H1 (cell line): ENCODE measurements around the gene DPF1. TPM values are rescaled to one million over a fixed set of nuclear protein-coding genes. Genes with fewer than 3 reads are reported as not detected.
A peak's percentile ranks its signal among the peaks of the same experiment; 100 is the strongest.

ENCODE experiments used
- CTCF ChIA-PET: fragments of 300-600 bp; sonication (Branson Sonifier 250); formaldehyde crosslinking; loops from one replicate; lab custom pipeline; 2021; ENCODE audit not compliant: partially characterized antibody; lab: Charles Lee
- POLR2A ChIA-PET: fragments of 300-600 bp; sonication (Branson Sonifier 250); formaldehyde crosslinking; loops from one replicate; lab custom pipeline; 2021; ENCODE audit warnings: inconsistent platforms; ENCODE audit not compliant: partially characterized antibody; lab: Charles Lee
- DNase-seq, 2 experiments: peaks; one replicate each; pipeline versions ENCODE4 v3.0.0 to v3.0.0-alpha.2; 2010 to 2022; ENCODE audit warnings: low spot score in 2 of 2, low read depth in 1 of 2, mixed read lengths in 1 of 2
- FAIRE-seq: peaks from 2 replicates; lab custom pipeline; 2011; peaks lifted over from hg19 to GRCh38; lab: Jason Lieb, UNC
- H2AFZ ChIP-seq: 2 replicates; pipeline ENCODE4 v1.8.1; 2012; ENCODE audit warnings: low read length, inconsistent platforms
- H2AK5ac ChIP-seq: 2 replicates; pipeline ENCODE4 v1.6.1; 2013; ENCODE audit warnings: low read depth, low read length
- H2BK120ac ChIP-seq: replicated peaks from 2 replicates; pipeline ENCODE3; 2013; ENCODE audit warnings: low read depth, low read length, inconsistent platforms
- H2BK12ac ChIP-seq: 2 replicates; pipeline ENCODE4 v1.6.1; 2013; ENCODE audit warnings: low read depth, low read length
- H2BK15ac ChIP-seq: 2 replicates; pipeline ENCODE4 v1.6.1; 2013; ENCODE audit warnings: low read length
- H2BK20ac ChIP-seq: 2 replicates; pipeline ENCODE4 v1.6.1; 2013; ENCODE audit warnings: low read length
- H2BK5ac ChIP-seq: 2 replicates; pipeline ENCODE4 v1.6.1; 2013; ENCODE audit warnings: low read depth, low read length
- H3K14ac ChIP-seq: 2 replicates; pipeline ENCODE4 v1.6.1; 2013; ENCODE audit warnings: inconsistent platforms; ENCODE audit not compliant: insufficient read length
- H3K18ac ChIP-seq: 2 replicates; pipeline ENCODE4 v1.6.1; 2013; ENCODE audit warnings: low read length; ENCODE audit errors: extremely low read depth
- H3K23ac ChIP-seq: 2 replicates; pipeline ENCODE4 v1.6.1; 2013; ENCODE audit warnings: inconsistent platforms; ENCODE audit not compliant: insufficient read length
- H3K23me2 ChIP-seq: 2 replicates; pipeline ENCODE4 v1.6.1; 2013; ENCODE audit warnings: low read depth, low read length
- H3K27ac ChIP-seq: 2 replicates; pipeline ENCODE4 v1.6.1; 2011; ENCODE audit warnings: low read depth, low read length, inconsistent platforms
- H3K27me3 ChIP-seq, 4 experiments: replicated peaks in 1 of 4; 1 replicate in 1 of 4; 2 replicates in 3 of 4; pipeline versions ENCODE4 v1.6.1 to v1.8.1; 2011 to 2013; ENCODE audit warnings: low read length in 3 of 4, mild to moderate bottlenecking in 3 of 4, inconsistent platforms in 2 of 4, mixed read lengths in 2 of 4, moderate library complexity in 1 of 4; ENCODE audit not compliant: control insufficient read depth in 3 of 4, insufficient read depth in 3 of 4; ENCODE audit errors: extremely low read depth in 1 of 4
- H3K36me3 ChIP-seq, 4 experiments: 2 replicates each; pipeline versions ENCODE4 v1.6.1 to v1.8.1; 2011 to 2013; ENCODE audit warnings: mild to moderate bottlenecking in 4 of 4, low read length in 3 of 4, moderate library complexity in 2 of 4, control low read depth in 1 of 4, inconsistent platforms in 1 of 4; ENCODE audit not compliant: insufficient read depth in 4 of 4, control insufficient read depth in 2 of 4
- H3K4ac ChIP-seq: replicated peaks from 2 replicates; pipeline ENCODE3; 2013; ENCODE audit warnings: low read length, low read depth, mixed read lengths, inconsistent platforms; ENCODE audit not compliant: insufficient read length
- H3K4me1 ChIP-seq, 4 experiments: replicated peaks in 1 of 4; 1 replicate in 1 of 4; 2 replicates in 3 of 4; pipeline versions ENCODE4 v1.6.1 to v1.8.1; 2011 to 2013; ENCODE audit warnings: low read length in 3 of 4, inconsistent platforms in 2 of 4, mixed read lengths in 1 of 4; ENCODE audit not compliant: insufficient read depth in 4 of 4, control insufficient read depth in 3 of 4
- H3K4me2 ChIP-seq, 2 experiments: 2 replicates each; pipeline versions ENCODE4 v1.6.1 to v1.8.1; 2011 to 2013; ENCODE audit warnings: low read depth in 2 of 2, low read length in 2 of 2, control low read depth in 1 of 2, inconsistent platforms in 1 of 2, mild to moderate bottlenecking in 1 of 2; ENCODE audit not compliant: insufficient read depth in 1 of 2
- H3K4me3 ChIP-seq, 4 experiments: fragments of 200-600, 300-600 bp in 1 of 4; sonication (generic), shearing (Covaris generic), sonication (Bioruptor Twin) in 1 of 4; 2 replicates each; pipeline versions ENCODE4 v1.5.1 to v1.8.1; 2011 to 2016; ENCODE audit warnings: low read length in 4 of 4, low read depth in 3 of 4, control low read depth in 2 of 4, inconsistent platforms in 2 of 4, mild to moderate bottlenecking in 2 of 4, mixed read lengths in 1 of 4, moderate library complexity in 1 of 4; ENCODE audit not compliant: insufficient read depth in 2 of 4; ENCODE audit errors: extremely low read depth in 1 of 4
- H3K56ac ChIP-seq: replicated peaks from 2 replicates; pipeline ENCODE3; 2013; ENCODE audit warnings: low read depth, mild to moderate bottlenecking, mixed read lengths, low read length, inconsistent platforms; ENCODE audit not compliant: insufficient read length
- H3K79me1 ChIP-seq: 2 replicates; pipeline ENCODE4 v1.6.1; 2013; ENCODE audit warnings: low read depth, low read length, control low read depth
- H3K79me2 ChIP-seq, 2 experiments: 2 replicates each; pipeline versions ENCODE4 v1.6.1 to v1.8.1; 2012 to 2013; ENCODE audit warnings: low read length in 2 of 2, mild to moderate bottlenecking in 2 of 2, inconsistent platforms in 1 of 2; ENCODE audit not compliant: insufficient read depth in 2 of 2, control insufficient read depth in 1 of 2
- H3K9ac ChIP-seq, 4 experiments: replicated peaks in 1 of 4; 1 replicate in 1 of 4; 2 replicates in 3 of 4; pipeline versions ENCODE4 v1.6.1 to v1.8.1; 2011 to 2013; ENCODE audit warnings: low read depth in 3 of 4, low read length in 3 of 4, control low read depth in 2 of 4, mild to moderate bottlenecking in 2 of 4, moderate library complexity in 2 of 4, inconsistent platforms in 1 of 4; ENCODE audit errors: extremely low read depth in 1 of 4
- H3K9me3 ChIP-seq, 2 experiments: 2 replicates each; pipeline versions ENCODE4 v1.6.1 to v1.8.1; 2012 to 2013; ENCODE audit warnings: mild to moderate bottlenecking in 2 of 2, moderate library complexity in 2 of 2, control low read depth in 1 of 2, inconsistent platforms in 1 of 2, low read depth in 1 of 2, low read length in 1 of 2, mixed read lengths in 1 of 2; ENCODE audit not compliant: insufficient read depth in 2 of 2
- H4K20me1 ChIP-seq, 2 experiments: replicated peaks in 1 of 2; 2 replicates each; pipeline versions ENCODE3 to v1.8.1; 2011 to 2013; ENCODE audit warnings: inconsistent platforms in 2 of 2, low read length in 2 of 2, mild to moderate bottlenecking in 1 of 2; ENCODE audit not compliant: insufficient read depth in 2 of 2, control insufficient read depth in 1 of 2
- H4K5ac ChIP-seq: 2 replicates; pipeline ENCODE4 v1.6.1; 2013; ENCODE audit warnings: low read length, low read depth, mixed read lengths, inconsistent platforms; ENCODE audit not compliant: insufficient read length
- H4K8ac ChIP-seq: 2 replicates; pipeline ENCODE4 v1.8.0; 2013; ENCODE audit warnings: mild to moderate bottlenecking, moderate library complexity, low read length, inconsistent platforms; ENCODE audit not compliant: insufficient read depth; ENCODE audit errors: extremely low read depth
- H4K91ac ChIP-seq: replicated peaks from 2 replicates; pipeline ENCODE3; 2013; ENCODE audit warnings: low read length, mixed read lengths, inconsistent platforms; ENCODE audit not compliant: insufficient read length
- CREB1 ChIP-seq: IDR thresholded peaks from 2 replicates; pipeline ENCODE4 v1.6.1; 2012; ENCODE audit warnings: inconsistent platforms
- EP300 ChIP-seq, 2 experiments: IDR thresholded peaks; 1 replicate in 1 of 2; 2 replicates in 1 of 2; pipeline ENCODE4 v1.6.1; 2011 to 2012; ENCODE audit warnings: low read depth in 2 of 2, low read length in 2 of 2, mild to moderate bottlenecking in 2 of 2, borderline replicate concordance in 1 of 2, inconsistent platforms in 1 of 2, moderate library complexity in 1 of 2
- HDAC6 ChIP-seq: IDR thresholded peaks from one replicate; pipeline ENCODE4 v1.7.1; 2012; ENCODE audit warnings: low read depth, mild to moderate bottlenecking, inconsistent platforms, low read length, moderate library complexity
- JUND ChIP-seq: IDR thresholded peaks from 2 replicates; pipeline ENCODE4 v1.6.1; 2011; ENCODE audit warnings: mild to moderate bottlenecking, improper control_type of control experiment, low read length
- NRF1 ChIP-seq: IDR thresholded peaks from 2 replicates; pipeline ENCODE4 v1.6.1; 2011; ENCODE audit warnings: mild to moderate bottlenecking, low read depth, low read length, improper control_type of control experiment
- RBBP5 ChIP-seq: IDR thresholded peaks from 2 replicates; pipeline ENCODE4 v1.7.1; 2012; ENCODE audit warnings: low read depth, mild to moderate bottlenecking, inconsistent platforms, low read length, moderate library complexity, borderline replicate concordance
- SAP30 ChIP-seq: fragments of 300-600 bp; sonication (generic); IDR thresholded peaks from 2 replicates; pipeline ENCODE4 v1.7.1; 2012; ENCODE audit warnings: low read length, moderate library complexity, mild to moderate bottlenecking, inconsistent platforms; ENCODE audit not compliant: insufficient read depth, insufficient replicate concordance
- TBP ChIP-seq: IDR thresholded peaks from 2 replicates; pipeline ENCODE4 v1.6.1; 2011; ENCODE audit warnings: low read depth, low read length, improper control_type of control experiment
- WGBS, 2 experiments: shearing (Covaris generic) in 1 of 2; methylation state at CpG; one replicate each; pipeline versions ENCODE4 v1.1.6 to v1.1.7; 2013 to 2015; ENCODE audit warnings: low lambda C conversion rate in 2 of 2, mixed read lengths in 2 of 2, inconsistent platforms in 1 of 2, low coverage in 1 of 2, missing lambda C conversion rate in 1 of 2; ENCODE audit not compliant: insufficient replicate concordance in 2 of 2, insufficient coverage in 1 of 2, insufficient read length in 1 of 2; ENCODE audit errors: extremely low coverage in 1 of 2, missing lambda C conversion rate in 1 of 2; 5-methylcytosine and 5-hydroxymethylcytosine counted together
- polyA plus RNA-seq, 7 experiments: library from polyadenylated mRNA; depleted of rRNA in 3 of 7; stranded (reverse) in 5 of 7; unstranded in 2 of 7; fragments of >200 nt in 5 of 7; fragments of 200-250 nt in 2 of 7; gene quantifications; 1 replicate in 5 of 7; 2 replicates in 1 of 7; 4 replicates in 1 of 7; pipeline versions ENCODE4 v1.2.1 to v1.2.3, GENCODE V29; 2011 to 2013; ENCODE audit warnings: missing spikeins in 2 of 7, mixed read lengths in 2 of 7
- total RNA-seq: library from RNA; stranded (reverse); fragmentation: NEBNext Ultra II Directional; extraction: Animal tissue kit (Norgen Biotek cat#: 25700); gene quantifications from 2 replicates; pipeline ENCODE4 v1.2.1, GENCODE V29; 2021

Gene DPF1
- total and polyA plus RNA-seq, 2 of the 8 experiments (the other 6 are each of a cell fraction or from before 2014, with no cell fraction given), result 12.9 to 15.6 TPM

DNA sequence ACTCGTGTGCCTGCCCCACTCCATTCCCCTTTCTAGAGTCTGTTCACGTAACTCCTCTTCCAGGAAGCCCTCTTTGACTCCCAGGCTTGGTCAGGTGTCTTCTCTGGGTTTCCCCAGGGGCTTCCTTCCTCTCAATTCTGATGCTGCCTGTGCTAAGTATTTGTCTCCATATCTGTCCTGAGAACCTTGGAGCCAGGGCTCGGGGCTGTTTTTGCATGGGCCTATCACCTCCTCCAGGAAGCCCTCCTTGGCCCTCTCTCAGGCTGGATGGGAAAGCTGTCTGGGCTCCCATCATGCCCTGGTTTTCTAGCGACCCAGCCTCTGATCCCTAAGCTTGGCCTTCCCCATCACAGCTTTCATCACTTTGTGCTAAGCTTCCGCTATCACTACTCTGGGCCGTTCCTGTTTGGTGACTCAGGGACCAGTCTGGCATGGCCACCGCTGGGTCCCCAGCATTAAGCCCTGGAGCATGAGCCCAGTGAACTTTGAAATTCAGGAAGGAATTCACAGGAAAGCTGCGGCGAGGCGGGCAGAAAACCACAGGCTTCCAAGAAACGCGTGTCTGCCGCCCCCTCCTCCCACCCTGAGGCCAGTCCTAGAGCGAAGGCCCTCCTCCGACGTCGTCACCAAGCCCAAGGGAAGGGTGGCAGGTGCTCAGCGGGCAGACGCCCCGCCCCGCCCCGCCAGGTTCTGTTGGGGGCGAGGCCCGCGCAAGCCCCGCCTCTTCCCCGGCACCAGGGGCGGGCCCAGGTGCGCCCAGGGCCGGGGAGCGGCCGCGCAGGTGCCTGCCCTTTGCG is 39.9 kb upstream of the DPF1 start:
- Histone ChIP-seq H3K36me3 (0 out of 8 replicates have a peak, but pooled peaks cover 0 to 3% (median 0%) of the 10 kb centered on the region in 4 experiments), H4K91ac (no peak overlapping the region), H2BK12ac (no peak overlapping the region), H3K4me1 (peaks cover 12 to 34% (median 19%) of the 10 kb centered on the region in 4 experiments), H3K79me1 (peaks cover 14% of the 10 kb centered on the region), H3K56ac (no peak overlapping the region), H3K9me3 (no peaks in the 10 kb centered on the region), H3K23me2 (peaks cover 7% of the 10 kb centered on the region), H3K18ac (no peak overlapping the region), H2BK5ac (no peak overlapping the region; the same call in 1 of the 2 replicates), H2AK5ac (no peak overlapping the region), H3K4me3 (peak overlapping the region; percentile 84 to 89 (median 85); a peak in 6 of 8 replicates), H4K8ac (peak overlapping the region; percentile 95; the same call in 1 of the 2 replicates), H3K14ac (no peak overlapping the region), H3K4ac (no peak overlapping the region), H3K4me2 (peak overlapping the region; percentile 97 to 100), H2BK120ac (no peak overlapping the region), H3K9ac (peak overlapping the region in 2 of 4 experiments; percentile 51 to 89; a peak in 3 of 7 replicates), H3K79me2 (peaks cover 30 to 40% of the 10 kb centered on the region in 2 experiments), H2BK15ac (0 out of 2 replicates have a peak overlapping the region, but pooled peaks have one; percentile 3), H4K5ac (peak overlapping the region; percentile 10), H2AFZ (peak overlapping the region; percentile 3; the same call in 1 of the 2 replicates), H4K20me1 (peaks cover 5 to 16% of the 10 kb centered on the region in 2 experiments), H3K27ac (peak overlapping the region; percentile 94), H3K27me3 (no peaks in the 10 kb centered on the region), H3K23ac (no peak overlapping the region), H2BK20ac (no peak overlapping the region)
- FAIRE-seq, result no peak
- 29% methylated on average over 17 of the region's 34 CpGs; no CpG with 5 or more reads in 1 of the 2 experiments for WGBS, 2 experiments
- ChIA-PET POLR2A (interaction anchor here (0.6 to 2.7 kb wide), 35 partner anchors 8 to 562 kb away, joined by 3 to 20 read pairs (median 4); partner anchors contain the start of genes CATSPERG, GGN, KCNK6 and PPP1R14A), CTCF (interaction anchor here (0.6 to 3.9 kb wide), 5 partner anchors 12 to 568 kb away, joined by 4 to 24 read pairs (median 4); no protein-coding TSS in a partner anchor)
- DNase-seq, result peak in 1 of 2 experiments; percentile 80
- TF ChIP-seq NRF1 (peak; percentile 60), CREB1 (peak; percentile 29), SAP30 (no peak), RBBP5 (peak; percentile 14; the same call in 1 of the 2 replicates), EP300 (IDR thresholded peaks at IDR 0.05; ENCODE audit: borderline replicate concordance in 1 of 2, low read depth in 2 of 2, low read length in 2 of 2) (no peak), TBP (no peak), JUND (no peak), HDAC6 (no peak)
